ENCODE measurements around the gene SIMC1. TPM values are rescaled to one million over a fixed set of nuclear protein-coding genes. Genes with fewer than 3 reads are reported as not detected.

Gene SIMC1
- total RNA-seq, 2 donors from 2014 or later, result 23.9 to 24.4 TPM

- H3K36me3 ChIP-seq, result no peaks in the 10 kb centered on the region
- TF ChIP-seq, protein P1, sequence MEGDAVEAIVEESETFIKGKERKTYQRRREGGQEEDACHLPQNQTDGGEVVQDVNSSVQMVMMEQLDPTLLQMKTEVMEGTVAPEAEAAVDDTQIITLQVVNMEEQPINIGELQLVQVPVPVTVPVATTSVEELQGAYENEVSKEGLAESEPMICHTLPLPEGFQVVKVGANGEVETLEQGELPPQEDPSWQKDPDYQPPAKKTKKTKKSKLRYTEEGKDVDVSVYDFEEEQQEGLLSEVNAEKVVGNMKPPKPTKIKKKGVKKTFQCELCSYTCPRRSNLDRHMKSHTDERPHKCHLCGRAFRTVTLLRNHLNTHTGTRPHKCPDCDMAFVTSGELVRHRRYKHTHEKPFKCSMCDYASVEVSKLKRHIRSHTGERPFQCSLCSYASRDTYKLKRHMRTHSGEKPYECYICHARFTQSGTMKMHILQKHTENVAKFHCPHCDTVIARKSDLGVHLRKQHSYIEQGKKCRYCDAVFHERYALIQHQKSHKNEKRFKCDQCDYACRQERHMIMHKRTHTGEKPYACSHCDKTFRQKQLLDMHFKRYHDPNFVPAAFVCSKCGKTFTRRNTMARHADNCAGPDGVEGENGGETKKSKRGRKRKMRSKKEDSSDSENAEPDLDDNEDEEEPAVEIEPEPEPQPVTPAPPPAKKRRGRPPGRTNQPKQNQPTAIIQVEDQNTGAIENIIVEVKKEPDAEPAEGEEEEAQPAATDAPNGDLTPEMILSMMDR (IDR thresholded peaks at IDR 0.05), result no peak
- peaks cover 5% of the 10 kb centered on the region for H3K4me1 ChIP-seq
- intact Hi-C loops (cut with DNase I), result no loop called here
- H3K9ac ChIP-seq (ENCODE audit: low read depth in 2 of 2, low read length in 2 of 2), result no peak overlapping the region
- no peaks in the 10 kb centered on the region for H3K27me3 ChIP-seq
- DNase-seq, result no peak
- no peak overlapping the region for H3K27ac ChIP-seq
- H3K4me3 ChIP-seq, result no peak overlapping the region
- H3K9me3 ChIP-seq, result no peaks in the 10 kb centered on the region
Measured at GRCh38 chr5:176383248-176383905, 145.2 kb downstream of the SIMC1 start.

- Histone ChIP-seq H3K9me3 (no peaks in the 10 kb centered on the region), H3K9ac (ENCODE audit: low read depth in 2 of 2, low read length in 2 of 2) (no peak overlapping the region), H3K4me3 (no peak overlapping the region), H3K4me1 (peaks cover 5% of the 10 kb centered on the region), H3K36me3 (no peaks in the 10 kb centered on the region), H3K27me3 (no peaks in the 10 kb centered on the region), H3K27ac (no peak overlapping the region)
- no peak for DNase-seq
- TF ChIP-seq, protein P1 (IDR thresholded peaks at IDR 0.05), result no peak
- intact Hi-C loops (cut with DNase I), result no loop called here
Measured at GRCh38 chr5:176383961-176384360, 145.7 kb downstream of the SIMC1 start.

- intact Hi-C loops (cut with DNase I), result no loop called here
- TF ChIP-seq, protein P1 (IDR thresholded peaks at IDR 0.05), result no peak
- Histone ChIP-seq H3K36me3 (no peaks in the 10 kb centered on the region), H3K9ac (ENCODE audit: low read depth in 2 of 2, low read length in 2 of 2) (no peak overlapping the region), H3K4me1 (peaks cover 5% of the 10 kb centered on the region), H3K9me3 (no peaks in the 10 kb centered on the region), H3K27me3 (no peaks in the 10 kb centered on the region), H3K4me3 (no peak overlapping the region), H3K27ac (no peak overlapping the region)
- DNase-seq, result no peak
Measured at GRCh38 chr5:176384366-176384930, 146.2 kb downstream of the SIMC1 start.

DNA sequence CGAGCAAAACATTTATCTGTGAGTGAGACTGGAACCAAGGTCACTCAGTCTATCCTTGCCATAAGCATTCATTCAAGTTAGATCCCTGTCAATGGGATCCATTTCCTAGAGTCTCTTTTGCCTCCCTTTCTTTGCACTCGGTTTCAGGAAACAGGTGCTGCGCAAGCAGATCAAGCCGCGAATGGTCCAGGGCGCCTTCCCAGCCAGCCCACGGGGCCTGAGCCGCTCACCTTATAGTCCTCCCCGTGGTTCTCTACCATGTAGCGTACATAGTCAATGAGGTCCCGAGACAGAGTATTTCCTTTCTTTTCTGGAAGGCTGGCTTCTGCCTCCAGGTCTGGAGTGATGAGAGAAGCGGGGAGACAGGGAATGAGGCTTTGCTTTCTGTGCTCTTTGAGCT is 146.8 kb downstream of the SIMC1 start:
- TF ChIP-seq, protein P1 (IDR thresholded peaks at IDR 0.05), result no peak
- Histone ChIP-seq H3K9ac (ENCODE audit: low read depth in 2 of 2, low read length in 2 of 2) (no peak overlapping the region), H3K4me3 (no peak overlapping the region), H3K36me3 (no peaks in the 10 kb centered on the region), H3K4me1 (peaks cover 5% of the 10 kb centered on the region), H3K27ac (no peak overlapping the region), H3K27me3 (no peaks in the 10 kb centered on the region), H3K9me3 (no peaks in the 10 kb centered on the region)
- intact Hi-C loops (cut with DNase I), result no loop called here
- DNase-seq, result no peak

DNA sequence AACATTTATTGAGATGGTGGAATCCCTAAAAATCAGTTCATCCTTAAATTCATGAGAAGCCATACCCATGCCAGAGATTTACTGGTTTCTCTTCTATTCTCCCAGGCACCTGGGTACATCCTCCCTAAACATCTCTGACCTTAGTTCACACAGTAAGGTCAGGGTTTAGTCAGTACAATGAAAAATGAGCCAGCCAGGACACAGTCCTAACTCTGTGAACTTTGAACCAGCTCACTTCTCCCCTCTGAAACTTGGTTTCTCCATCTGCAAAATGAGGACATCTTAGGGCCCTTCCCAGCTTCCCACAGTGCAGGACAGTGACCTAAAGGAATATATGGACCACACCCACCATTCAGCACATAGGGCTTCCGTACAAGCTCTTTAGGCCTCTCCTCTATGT is 148.3 kb downstream of the SIMC1 start:
- no peaks in the 10 kb centered on the region for H3K9me3 ChIP-seq
- H3K9ac ChIP-seq (ENCODE audit: low read depth in 2 of 2, low read length in 2 of 2), result no peak overlapping the region
- no peaks in the 10 kb centered on the region for H3K27me3 ChIP-seq
- no peaks in the 10 kb centered on the region for H3K36me3 ChIP-seq
- peaks cover 5% of the 10 kb centered on the region for H3K4me1 ChIP-seq
- TF ChIP-seq, protein P1 (IDR thresholded peaks at IDR 0.05), result no peak
- H3K27ac ChIP-seq, result no peak overlapping the region
- intact Hi-C loops (cut with DNase I), result no loop called here
- H3K4me3 ChIP-seq, result no peak overlapping the region
- no peak for DNase-seq

All from colonic mucosa (tissue), 4 donors.